Measurements from ENCODE around the gene TMEM8B. TPM values are rescaled to one million over a fixed set of nuclear protein-coding genes. Genes with fewer than 3 reads are reported as not detected.
A peak's percentile ranks its signal among the peaks of the same experiment; 100 is the strongest.

Gene TMEM8B
- polyA plus RNA-seq, 3 donors, result 2.6 to 11.6 (median 3.8) TPM

DNA sequence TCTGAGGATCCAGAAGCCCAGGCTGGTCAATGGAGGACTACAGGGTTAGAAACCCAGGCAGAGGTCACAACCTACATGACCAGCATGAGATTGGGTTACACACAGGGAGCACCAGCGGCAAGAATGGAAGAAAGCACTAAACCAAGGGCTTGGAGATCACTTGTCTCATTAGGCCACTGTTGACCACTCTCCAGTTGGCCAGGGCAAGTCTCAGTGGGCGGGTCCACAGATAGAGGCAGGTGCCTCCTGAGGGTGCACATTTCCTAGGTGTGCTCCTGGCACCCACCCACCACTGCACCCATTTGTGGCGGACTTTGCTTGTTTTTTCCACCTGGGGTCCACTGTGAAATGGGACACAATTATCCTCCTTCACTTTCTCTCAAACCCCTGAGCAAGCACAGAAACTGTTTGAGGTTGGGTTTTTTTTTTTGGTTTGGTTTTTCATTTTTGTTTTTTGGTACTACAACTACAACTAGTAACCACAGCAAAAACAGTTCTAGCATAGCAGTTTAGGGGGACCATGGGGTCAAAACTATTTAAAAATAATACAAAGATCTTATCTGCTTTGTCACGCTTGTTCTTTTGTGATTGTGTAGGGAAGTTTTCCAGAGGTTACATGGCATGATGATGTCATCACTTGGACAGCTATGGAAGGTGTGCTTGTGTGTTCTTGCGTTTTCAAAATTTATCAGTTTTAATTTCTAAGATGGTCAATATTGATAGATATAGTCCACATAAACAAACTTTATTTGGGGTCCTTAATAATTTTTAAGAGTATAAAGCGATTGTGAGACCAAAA lies 31.5 kb upstream of the TMEM8B start:
- Histone ChIP-seq H4K20me1 (ENCODE audit: insufficient read depth, low read length) (no peaks in the 10 kb centered on the region), H2AFZ (ENCODE audit: insufficient read depth, low read depth, low read length, poor library complexity, severe bottlenecking) (no peak overlapping the region), H3K4me3 (replicated peaks in 1 of 3; ENCODE audit: low read depth in 2 of 3, low read length in 3 of 3) (no peak overlapping the region), H3K4me1 (ENCODE audit: control insufficient read depth in 1 of 2, insufficient read depth in 2 of 2, low read length in 2 of 2) (no peaks in the 10 kb centered on the region), H3K36me3 (replicated peaks in 1 of 2; ENCODE audit: control insufficient read depth in 1 of 2, insufficient read depth in 2 of 2, low read length in 2 of 2) (no peaks in the 10 kb centered on the region), H3K9me3 (replicated peaks in 1 of 2; ENCODE audit: control insufficient read depth in 1 of 2, insufficient read depth in 1 of 2, low read length in 2 of 2) (no peaks in the 10 kb centered on the region), H3K27me3 (ENCODE audit: control insufficient read depth in 2 of 2, insufficient read depth in 2 of 2, low read length in 2 of 2) (peaks cover 0 to under 1% of the 10 kb centered on the region in 2 donors), H3K4me2 (replicated peaks; ENCODE audit: extremely low read depth, low read length, poor library complexity, severe bottlenecking) (no peak overlapping the region), H3K79me2 (ENCODE audit: insufficient read depth, low read length) (no peaks in the 10 kb centered on the region), H3K9ac (ENCODE audit: insufficient read depth, low read length, poor library complexity, severe bottlenecking) (no peak overlapping the region), H3K27ac (ENCODE audit: low read depth in 1 of 2, low read length in 2 of 2) (no peak overlapping the region)
- Mint-ChIP-seq H3K9me3 (peaks cover 0 to 3% (median 0%) of the 10 kb centered on the region in 7 donors), H3K36me3 (peaks cover 0 to 1% of the 10 kb centered on the region in 2 donors), H3K4me3 (no peak overlapping the region), H3K4me1 (peaks cover 6% of the 10 kb centered on the region), H3K27me3 (ENCODE audit: low read depth in 3 of 3) (peaks cover 5 to 9% (median 6%) of the 10 kb centered on the region in 3 donors), H3K27ac (no peak overlapping the region)
- DNase-seq, result no peak
- 100% methylated on average over 2 of the region's 6 CpGs for WGBS (ENCODE audit: insufficient coverage)
- intact Hi-C loops (cut with micrococcal nuclease), result no loop called here
- TF ChIP-seq, protein P1, sequence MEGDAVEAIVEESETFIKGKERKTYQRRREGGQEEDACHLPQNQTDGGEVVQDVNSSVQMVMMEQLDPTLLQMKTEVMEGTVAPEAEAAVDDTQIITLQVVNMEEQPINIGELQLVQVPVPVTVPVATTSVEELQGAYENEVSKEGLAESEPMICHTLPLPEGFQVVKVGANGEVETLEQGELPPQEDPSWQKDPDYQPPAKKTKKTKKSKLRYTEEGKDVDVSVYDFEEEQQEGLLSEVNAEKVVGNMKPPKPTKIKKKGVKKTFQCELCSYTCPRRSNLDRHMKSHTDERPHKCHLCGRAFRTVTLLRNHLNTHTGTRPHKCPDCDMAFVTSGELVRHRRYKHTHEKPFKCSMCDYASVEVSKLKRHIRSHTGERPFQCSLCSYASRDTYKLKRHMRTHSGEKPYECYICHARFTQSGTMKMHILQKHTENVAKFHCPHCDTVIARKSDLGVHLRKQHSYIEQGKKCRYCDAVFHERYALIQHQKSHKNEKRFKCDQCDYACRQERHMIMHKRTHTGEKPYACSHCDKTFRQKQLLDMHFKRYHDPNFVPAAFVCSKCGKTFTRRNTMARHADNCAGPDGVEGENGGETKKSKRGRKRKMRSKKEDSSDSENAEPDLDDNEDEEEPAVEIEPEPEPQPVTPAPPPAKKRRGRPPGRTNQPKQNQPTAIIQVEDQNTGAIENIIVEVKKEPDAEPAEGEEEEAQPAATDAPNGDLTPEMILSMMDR (IDR thresholded peaks at IDR 0.05), result no peak

DNA sequence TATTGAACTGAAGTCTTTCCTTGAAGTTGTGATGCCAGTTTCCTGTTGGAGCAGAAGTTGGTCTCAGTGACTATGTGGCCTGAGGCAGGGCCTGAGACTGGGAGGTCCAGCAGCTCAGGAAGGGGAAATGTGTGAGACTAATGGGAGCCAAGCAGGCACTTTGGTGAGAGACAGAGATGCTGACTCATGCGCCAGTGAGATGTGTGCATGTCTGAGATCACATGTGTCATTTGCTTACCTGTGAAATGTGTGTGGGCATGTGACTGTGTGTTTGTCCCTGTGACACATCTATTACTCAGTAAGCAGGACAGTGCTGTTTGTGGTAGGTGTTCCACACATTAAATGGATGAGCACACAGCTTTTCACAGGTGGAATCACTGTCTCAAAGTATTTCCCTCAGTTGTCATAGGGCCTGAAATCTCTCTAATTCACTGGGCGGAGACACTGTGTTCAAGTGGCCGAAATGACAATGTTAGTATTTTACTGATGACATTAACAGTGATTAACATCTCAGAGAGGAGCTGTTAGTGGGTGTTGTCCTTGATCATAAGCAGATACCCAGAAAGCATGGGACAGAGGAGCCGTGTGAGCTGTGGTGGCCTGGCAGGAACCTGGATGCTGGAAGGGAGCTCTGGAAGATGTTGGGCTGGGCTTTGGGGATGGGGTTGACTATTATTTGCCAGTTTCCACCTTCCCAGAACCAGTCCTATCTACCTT lies 30.2 kb upstream of the TMEM8B start:
- no peak overlapping the region for H3K4me3 ChIP-seq (replicated peaks in 1 of 3; ENCODE audit: low read depth in 2 of 3, low read length in 3 of 3)
- peak in 1 of 3 donors; percentile 35 for DNase-seq
- Mint-ChIP-seq H3K4me1 (peaks cover 6% of the 10 kb centered on the region), H3K9me3 (no peaks in the 10 kb centered on the region), H3K27me3 (ENCODE audit: low read depth in 3 of 3) (peaks cover 2 to 6% (median 3%) of the 10 kb centered on the region in 3 donors), H3K27ac (peak overlapping the region in 1 of 7 donors; percentile 51), H3K4me3 (no peak overlapping the region), H3K36me3 (no peaks in the 10 kb centered on the region)
- H3K27me3 ChIP-seq (ENCODE audit: control insufficient read depth in 2 of 2, insufficient read depth in 2 of 2, low read length in 2 of 2), result no peaks in the 10 kb centered on the region
- TF ChIP-seq, protein P1 (IDR thresholded peaks at IDR 0.05), result no peak
- H3K9me3 ChIP-seq (replicated peaks in 1 of 2; ENCODE audit: control insufficient read depth in 1 of 2, insufficient read depth in 1 of 2, low read length in 2 of 2), result no peaks in the 10 kb centered on the region
- WGBS (ENCODE audit: insufficient coverage), result 81% methylated on average over 3 of the region's 4 CpGs
- no peak overlapping the region for H3K4me2 ChIP-seq (replicated peaks; ENCODE audit: extremely low read depth, low read length, poor library complexity, severe bottlenecking)
- no peaks in the 10 kb centered on the region for H3K36me3 ChIP-seq (replicated peaks in 1 of 2; ENCODE audit: control insufficient read depth in 1 of 2, insufficient read depth in 2 of 2, low read length in 2 of 2)
- no peaks in the 10 kb centered on the region for H3K4me1 ChIP-seq (ENCODE audit: control insufficient read depth in 1 of 2, insufficient read depth in 2 of 2, low read length in 2 of 2)
- intact Hi-C loops (cut with micrococcal nuclease), result no loop called here
- no peak overlapping the region for H3K27ac ChIP-seq (ENCODE audit: low read depth in 1 of 2, low read length in 2 of 2)
- no peaks in the 10 kb centered on the region for H3K79me2 ChIP-seq (ENCODE audit: insufficient read depth, low read length)
- H2AFZ ChIP-seq (ENCODE audit: insufficient read depth, low read depth, low read length, poor library complexity, severe bottlenecking), result no peak overlapping the region
- no peaks in the 10 kb centered on the region for H4K20me1 ChIP-seq (ENCODE audit: insufficient read depth, low read length)
- no peak overlapping the region for H3K9ac ChIP-seq (ENCODE audit: insufficient read depth, low read length, poor library complexity, severe bottlenecking)
